ENCODE data around the gene OPCML.

Gene OPCML

DNA sequence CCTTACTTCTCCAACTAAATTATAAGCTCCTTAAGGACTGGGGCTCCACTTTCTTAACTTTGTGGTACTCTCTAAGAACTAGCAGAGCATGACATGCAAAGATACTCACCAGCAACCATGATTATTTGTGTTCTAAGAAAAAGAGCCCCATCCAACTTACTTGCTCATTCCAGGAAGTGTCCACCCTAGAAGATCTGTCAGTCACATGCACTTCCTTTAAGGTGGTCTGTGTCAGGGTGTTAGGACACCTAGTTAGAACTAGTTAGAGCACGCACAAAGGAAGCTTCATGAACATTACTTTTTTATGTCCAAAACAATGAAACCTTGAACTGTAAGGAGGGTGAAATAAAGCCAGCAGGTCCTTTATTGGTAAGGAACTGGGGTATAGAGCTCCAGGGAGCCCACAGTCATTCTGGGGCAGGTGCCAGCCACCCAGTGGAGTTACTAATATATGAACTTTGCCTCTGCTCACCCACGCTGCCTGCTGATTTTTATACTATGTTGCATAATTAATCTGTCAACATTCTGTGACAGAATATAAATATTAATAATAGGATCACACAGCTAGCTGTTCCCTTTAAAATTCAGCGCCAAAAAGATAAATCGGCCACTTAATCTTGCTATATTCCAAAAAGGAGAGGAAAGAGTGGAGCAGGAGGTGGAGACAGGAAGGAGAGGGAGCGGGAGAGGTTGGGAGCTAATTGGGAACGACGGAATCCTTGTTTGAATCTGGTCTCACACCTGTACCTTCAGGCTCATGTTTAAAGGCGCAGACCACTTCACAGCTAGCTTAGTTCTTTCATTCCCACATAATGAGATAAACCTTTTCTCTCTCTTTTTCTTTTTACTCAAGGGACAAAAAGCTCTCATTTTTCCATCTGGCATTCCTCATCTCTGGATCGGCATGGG is 755.0 kb downstream of the OPCML start:
- Mint-ChIP-seq H3K4me3 (no peak overlapping the region), H3K36me3 (ENCODE audit: low read depth) (no peaks in the 10 kb centered on the region), H3K27me3 (ENCODE audit: low read depth, poor library complexity) (peaks cover 16% of the 10 kb centered on the region), H3K27ac (no peak overlapping the region), H3K4me1 (peaks cover 43% of the 10 kb centered on the region), H3K9me3 (no peaks in the 10 kb centered on the region)
- TF ChIP-seq, protein P1, sequence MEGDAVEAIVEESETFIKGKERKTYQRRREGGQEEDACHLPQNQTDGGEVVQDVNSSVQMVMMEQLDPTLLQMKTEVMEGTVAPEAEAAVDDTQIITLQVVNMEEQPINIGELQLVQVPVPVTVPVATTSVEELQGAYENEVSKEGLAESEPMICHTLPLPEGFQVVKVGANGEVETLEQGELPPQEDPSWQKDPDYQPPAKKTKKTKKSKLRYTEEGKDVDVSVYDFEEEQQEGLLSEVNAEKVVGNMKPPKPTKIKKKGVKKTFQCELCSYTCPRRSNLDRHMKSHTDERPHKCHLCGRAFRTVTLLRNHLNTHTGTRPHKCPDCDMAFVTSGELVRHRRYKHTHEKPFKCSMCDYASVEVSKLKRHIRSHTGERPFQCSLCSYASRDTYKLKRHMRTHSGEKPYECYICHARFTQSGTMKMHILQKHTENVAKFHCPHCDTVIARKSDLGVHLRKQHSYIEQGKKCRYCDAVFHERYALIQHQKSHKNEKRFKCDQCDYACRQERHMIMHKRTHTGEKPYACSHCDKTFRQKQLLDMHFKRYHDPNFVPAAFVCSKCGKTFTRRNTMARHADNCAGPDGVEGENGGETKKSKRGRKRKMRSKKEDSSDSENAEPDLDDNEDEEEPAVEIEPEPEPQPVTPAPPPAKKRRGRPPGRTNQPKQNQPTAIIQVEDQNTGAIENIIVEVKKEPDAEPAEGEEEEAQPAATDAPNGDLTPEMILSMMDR (IDR thresholded peaks at IDR 0.05) = no peak
- no peak for DNase-seq

DNA sequence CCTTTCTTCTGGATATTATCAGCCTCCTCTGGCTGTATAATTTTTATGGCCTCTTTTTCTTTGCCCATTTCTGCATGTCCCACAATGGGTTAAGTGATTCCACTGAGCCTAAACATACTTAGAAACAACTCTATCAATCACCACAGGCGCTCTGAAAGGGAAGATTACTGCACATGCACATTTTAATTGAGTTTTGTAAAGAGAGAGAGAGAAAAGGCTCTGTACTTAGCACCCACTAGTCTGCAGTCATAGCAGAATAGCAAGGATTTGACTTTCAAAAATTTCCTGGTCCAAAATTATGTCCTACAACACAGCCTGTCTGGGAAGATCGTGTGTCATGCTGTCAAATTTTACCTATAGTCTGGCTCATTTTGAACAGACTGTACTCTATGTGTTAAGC is 758.5 kb downstream of the OPCML start:
- Mint-ChIP-seq H3K4me1 (peaks cover 60% of the 10 kb centered on the region), H3K27me3 (ENCODE audit: low read depth, poor library complexity) (peaks cover 22% of the 10 kb centered on the region), H3K4me3 (no peak overlapping the region), H3K9me3 (no peaks in the 10 kb centered on the region), H3K27ac (no peak overlapping the region), H3K36me3 (ENCODE audit: low read depth) (no peaks in the 10 kb centered on the region)
- TF ChIP-seq, protein P1 (IDR thresholded peaks at IDR 0.05) = no peak
- no peak for DNase-seq

DNA sequence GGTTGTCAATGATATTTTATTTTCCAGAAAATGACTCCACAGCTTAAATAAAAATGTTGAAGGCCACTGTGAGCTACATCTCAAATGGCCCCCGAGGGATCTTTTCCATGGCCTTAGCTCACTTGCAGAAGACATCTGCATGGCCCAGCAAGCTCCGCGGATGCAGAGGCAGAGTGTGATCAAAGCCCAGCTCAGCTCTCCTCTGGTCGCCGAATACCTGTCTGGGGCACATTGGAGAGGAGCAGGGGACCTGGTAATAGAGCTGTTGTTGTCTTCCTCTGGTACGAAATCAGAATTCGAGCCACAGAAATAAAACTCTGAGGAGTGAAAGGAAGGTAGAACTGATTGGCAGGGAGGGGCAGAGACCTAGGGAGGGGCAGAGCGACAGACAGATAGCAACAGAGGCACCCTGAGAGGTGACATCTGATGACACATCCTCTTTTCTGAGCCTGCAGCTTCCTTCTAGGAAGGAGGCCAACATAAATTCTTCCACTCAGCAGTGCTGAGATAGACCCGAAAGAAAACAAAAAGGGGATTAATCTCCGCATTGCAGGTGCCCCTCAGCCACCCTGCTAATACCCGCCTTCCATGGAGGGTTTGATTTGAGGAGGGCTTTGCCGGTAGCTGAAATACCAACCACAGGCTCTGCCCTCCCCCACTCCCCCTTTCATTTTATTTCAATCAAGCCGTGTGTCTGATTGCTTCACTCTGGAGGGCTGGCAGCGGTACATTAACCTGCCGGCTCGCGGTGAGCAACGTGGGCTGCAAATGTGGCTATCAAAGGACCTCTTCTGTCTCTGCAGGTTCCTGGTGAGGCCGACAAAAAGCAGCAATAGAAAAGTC is 759.4 kb downstream of the OPCML start:
- Mint-ChIP-seq H3K9me3 (no peaks in the 10 kb centered on the region), H3K4me1 (peaks cover 57% of the 10 kb centered on the region), H3K27me3 (ENCODE audit: low read depth, poor library complexity) (peaks cover 22% of the 10 kb centered on the region), H3K36me3 (ENCODE audit: low read depth) (no peaks in the 10 kb centered on the region), H3K4me3 (no peak overlapping the region), H3K27ac (no peak overlapping the region)
- TF ChIP-seq, protein P1 (IDR thresholded peaks at IDR 0.05) = no peak
- DNase-seq = no peak

DNA sequence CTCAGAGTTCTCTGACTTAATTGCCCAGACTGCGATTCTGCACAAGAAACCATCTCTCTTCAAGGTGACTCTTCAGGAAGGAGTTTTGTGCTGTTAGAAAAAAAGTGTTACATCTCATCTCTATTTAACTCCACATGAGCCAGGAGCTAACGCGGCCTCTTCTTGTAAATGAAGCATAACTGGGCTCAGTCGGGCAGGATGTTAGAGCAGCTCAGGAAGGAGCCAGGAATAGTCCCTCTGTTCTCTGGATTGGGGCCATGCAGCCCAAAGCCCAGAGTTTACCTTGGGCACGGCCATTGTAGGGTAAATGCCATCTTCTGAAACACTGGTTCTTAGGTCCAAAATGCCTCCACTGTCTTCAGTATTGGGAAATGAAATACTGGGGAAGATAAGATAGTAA is 760.6 kb downstream of the OPCML start:
- DNase-seq = no peak
- no peak overlapping the region for H3K27ac Mint-ChIP-seq
- TF ChIP-seq, protein P1 (IDR thresholded peaks at IDR 0.05) = no peak
- peaks cover 49% of the 10 kb centered on the region for H3K4me1 Mint-ChIP-seq
- H3K4me3 Mint-ChIP-seq = no peak overlapping the region
- H3K9me3 Mint-ChIP-seq = no peaks in the 10 kb centered on the region
- H3K27me3 Mint-ChIP-seq (ENCODE audit: low read depth, poor library complexity) = peaks cover 22% of the 10 kb centered on the region
- H3K36me3 Mint-ChIP-seq (ENCODE audit: low read depth) = no peaks in the 10 kb centered on the region

DNA sequence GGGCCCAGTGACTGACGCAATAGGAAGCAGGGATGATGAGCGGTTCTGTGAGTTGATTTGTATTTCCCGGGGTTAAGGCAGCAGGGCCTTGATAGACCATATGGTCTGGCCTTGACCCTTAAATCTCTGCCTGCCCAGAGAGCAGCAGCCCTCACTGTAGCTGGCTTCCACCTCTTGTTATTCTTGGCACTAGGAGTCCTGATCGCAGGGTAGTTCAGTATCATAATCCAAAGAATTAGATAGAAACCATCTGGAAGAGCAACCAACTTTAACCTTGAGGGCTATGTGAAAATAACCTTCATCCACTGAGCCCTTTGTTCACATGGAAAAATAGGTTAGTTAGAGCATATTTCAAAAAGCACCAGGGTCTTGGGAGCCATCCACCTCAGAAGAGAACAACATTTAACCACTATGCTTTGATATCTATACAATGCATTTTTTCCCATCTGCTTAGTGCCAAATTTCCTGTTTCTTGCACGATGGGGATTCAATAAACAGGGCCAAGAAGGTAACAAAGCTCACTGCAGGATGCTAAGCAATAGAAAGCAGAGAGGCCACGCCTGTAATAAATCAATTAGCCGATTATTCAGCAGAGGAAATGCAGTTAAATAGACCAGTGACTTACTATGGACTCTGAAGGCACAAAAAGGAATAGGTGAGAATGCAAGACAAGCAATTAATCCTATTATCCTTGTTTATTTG is 761.3 kb downstream of the OPCML start:
- no peaks in the 10 kb centered on the region for H3K9me3 Mint-ChIP-seq
- TF ChIP-seq, protein P1 (IDR thresholded peaks at IDR 0.05) = no peak
- no peak overlapping the region for H3K27ac Mint-ChIP-seq
- H3K4me3 Mint-ChIP-seq = no peak overlapping the region
- H3K4me1 Mint-ChIP-seq = peaks cover 49% of the 10 kb centered on the region
- H3K36me3 Mint-ChIP-seq (ENCODE audit: low read depth) = no peaks in the 10 kb centered on the region
- DNase-seq = no peak
- peaks cover 22% of the 10 kb centered on the region for H3K27me3 Mint-ChIP-seq (ENCODE audit: low read depth, poor library complexity)

Data from nephron progenitor cell (in vitro differentiated cells).